WI38 (cell line): Measurements from ENCODE around the gene MYO6.

Experiments used
- H3K4me3 ChIP-seq: 2 replicates; pipeline ENCODE4 v1.5.1; 2011; ENCODE audit warnings: low read depth, mild to moderate bottlenecking, control low read depth, low read length
- CTCF ChIP-seq: IDR thresholded peaks from 2 replicates; pipeline ENCODE4 v1.5.1; 2012; ENCODE audit warnings: low read depth, mild to moderate bottlenecking, control low read depth, low read length

The MYO6 gene

GRCh38 chr6:75766387-75766786 lies 17.3 kb downstream of the MYO6 start:
- H3K4me3 ChIP-seq = no peak overlapping the region
- no peak for TF ChIP-seq CTCF

DNA sequence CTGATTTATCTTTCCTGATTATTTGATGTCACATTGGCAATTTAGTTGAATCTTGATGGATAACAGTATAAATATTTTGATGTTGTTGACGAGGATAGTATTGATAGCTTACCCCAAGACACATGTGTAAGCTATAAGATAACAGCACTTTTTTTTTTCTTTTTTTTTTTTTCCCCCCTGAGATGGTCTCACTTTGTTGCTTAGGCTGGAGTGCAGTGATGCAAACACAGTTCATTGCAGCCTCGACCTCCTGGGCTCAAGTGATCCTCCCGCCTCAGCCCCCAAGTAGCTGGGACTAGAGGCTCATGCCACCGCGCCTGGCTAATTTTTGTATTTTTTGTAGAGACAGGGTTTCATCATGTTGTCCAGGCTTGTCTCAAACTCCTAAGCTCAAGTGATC lies 21.8 kb downstream of the MYO6 start:
- no peak for TF ChIP-seq CTCF
- H3K4me3 ChIP-seq = no peak overlapping the region

DNA sequence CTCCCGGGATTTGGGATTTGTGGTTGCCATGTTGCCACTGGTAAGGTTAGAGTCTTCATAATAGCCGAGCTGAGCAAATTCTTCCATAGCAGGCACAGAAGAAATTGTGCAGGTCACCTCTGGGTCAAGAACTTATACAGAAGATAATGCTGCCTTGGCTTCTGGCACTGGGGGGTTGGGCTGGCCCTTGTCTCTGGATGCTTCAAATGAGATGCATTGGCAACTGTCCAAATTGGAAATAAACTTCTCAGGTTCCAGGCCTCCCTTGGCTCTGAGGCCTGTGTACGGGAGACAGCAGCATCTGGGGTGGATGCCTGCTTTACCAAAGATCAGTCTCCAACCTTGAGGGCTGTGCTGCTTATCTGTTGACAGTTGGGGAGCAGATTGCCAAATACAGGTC lies 26.2 kb downstream of the MYO6 start:
- TF ChIP-seq CTCF = no peak
- no peak overlapping the region for H3K4me3 ChIP-seq

DNA sequence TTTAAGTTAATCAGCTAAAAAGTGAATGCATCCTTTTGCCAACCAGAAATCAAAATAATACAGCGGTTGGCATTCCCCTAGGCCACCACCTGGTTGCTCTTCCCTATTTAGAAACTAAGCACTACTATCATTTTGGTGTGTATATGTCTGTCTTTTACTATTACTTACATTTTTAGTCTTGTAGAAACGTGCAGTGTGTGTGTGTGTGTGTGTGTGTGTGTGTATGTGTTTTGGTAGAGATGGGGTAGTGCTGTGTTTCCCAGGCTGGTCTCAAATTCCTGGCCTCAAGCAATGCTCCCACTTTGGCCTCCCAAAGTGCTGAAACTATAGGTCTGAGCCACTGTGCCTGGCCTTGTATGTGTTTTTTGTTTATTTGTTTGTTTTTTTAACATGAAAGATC lies 27.4 kb downstream of the MYO6 start:
- H3K4me3 ChIP-seq = no peak overlapping the region
- no peak for TF ChIP-seq CTCF

DNA sequence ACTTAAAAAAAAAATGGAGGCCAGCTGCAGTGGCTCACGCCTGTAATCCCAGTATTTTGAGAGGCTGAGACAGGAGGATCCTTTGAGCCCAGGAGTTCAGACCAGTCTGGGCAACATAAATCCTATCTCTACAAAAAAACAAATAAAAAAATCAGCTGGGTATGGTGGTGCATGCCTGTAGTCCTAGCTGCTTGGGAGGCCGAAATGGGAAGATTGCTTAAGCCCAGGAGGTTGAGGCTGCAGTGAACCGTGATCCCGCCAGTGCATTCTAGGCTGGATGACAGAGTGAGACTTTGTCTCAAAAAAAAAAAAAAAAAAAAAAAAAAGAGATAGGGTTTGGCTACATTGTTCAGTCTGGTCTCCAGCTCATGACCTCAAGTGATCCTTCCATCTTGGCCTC lies 29.7 kb downstream of the MYO6 start:
- TF ChIP-seq CTCF = no peak
- H3K4me3 ChIP-seq = no peak overlapping the region

DNA sequence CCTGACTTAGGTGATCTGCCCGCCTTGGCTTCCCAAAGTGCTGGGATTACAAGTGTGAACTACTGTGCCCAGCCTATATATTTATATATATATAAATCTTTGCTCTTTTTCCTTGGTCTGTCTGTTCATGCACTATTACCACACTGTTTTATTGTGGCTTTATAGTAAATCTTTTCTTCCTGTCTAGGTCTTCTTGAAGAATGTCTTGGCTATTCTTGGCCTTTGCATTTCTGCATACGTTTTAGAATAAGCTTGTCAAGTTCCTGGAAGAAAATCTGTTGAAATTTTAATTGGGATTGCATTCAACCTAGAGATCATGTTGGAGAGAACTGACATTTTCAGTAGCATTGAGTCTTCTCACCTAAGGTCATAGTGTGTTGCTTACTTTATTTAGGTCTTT lies 37.1 kb downstream of the MYO6 start:
- no peak overlapping the region for H3K4me3 ChIP-seq
- no peak for TF ChIP-seq CTCF

DNA sequence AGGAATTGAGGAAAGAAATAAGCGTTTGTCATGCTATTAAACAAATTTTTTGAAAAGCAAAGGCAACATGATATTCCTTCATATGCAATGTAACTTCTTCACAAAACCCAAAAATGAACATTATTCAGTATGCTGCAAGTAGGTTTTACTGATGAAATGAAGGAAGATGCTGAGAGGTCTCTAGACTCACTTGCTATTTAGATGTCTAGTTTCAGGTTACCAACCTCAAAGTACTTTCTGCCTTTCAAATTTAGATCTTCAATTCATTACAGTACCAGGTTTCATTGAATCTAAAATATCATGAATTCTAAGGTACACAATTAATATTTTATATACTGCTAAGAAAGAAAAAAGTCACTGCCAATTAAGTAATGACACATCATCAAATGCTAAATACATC lies 39.9 kb downstream of the MYO6 start:
- H3K4me3 ChIP-seq = no peak overlapping the region
- TF ChIP-seq CTCF = no peak
